ENCODE results near the gene FAM120B. TPM values are rescaled to one million over a fixed set of nuclear protein-coding genes. Genes with fewer than 3 reads are reported as not detected.

The FAM120B gene
- total RNA-seq, 1 experiment from 2014 or later = 23.4 TPM

Small RNA genes within 50 kb of the gene (microRNA-seq; reads per million reads assigned to microRNA genes)
- gene MIR4644 = not detected

Other genes starting within 250 kb of the FAM120B start
- 0.96 and 1.4 TPM in 2 replicates for gene DLL1, start 15.7 kb upstream of the FAM120B start, total RNA-seq (2022)
- gene PSMB1, start 246.5 kb downstream of the FAM120B start, total RNA-seq (2022) = 144 and 161 TPM in 2 replicates
- 15.8 and 20.7 TPM in 2 replicates for gene TBP, start 247.6 kb downstream of the FAM120B start, total RNA-seq (2022)